ENCODE measurements around the gene ZNF701. TPM values are rescaled to one million over a fixed set of nuclear protein-coding genes. Genes with fewer than 3 reads are reported as not detected.
A peak's percentile ranks its signal among the peaks of the same experiment; 100 is the strongest.

ZNF701 gene
- total RNA-seq, result 21.6 TPM
- long read RNA-seq, transcript ZNF701-202 (4 exons, 2,634 nt), result major isoform, 11 of 21 reads
- long read RNA-seq, partial matches to known transcripts, result 0 of 21 reads
- long read RNA-seq, other reads (novel, unspliced or antisense), result 10 of 21 reads

- ATAC-seq (peak; percentile 100), DNase-seq (peak; percentile 97)
- H3K27me3 ChIP-seq (ENCODE audit: low read depth), result no peaks in the 10 kb centered on the region
- H3K27ac ChIP-seq, result peak within 1 kb of the TSS; percentile 89
- TF ChIP-seq CTCF (IDR thresholded peaks at IDR 0.05), result peak; percentile 38
- peaks cover 21% of the 10 kb centered on the region for H3K36me3 ChIP-seq
- peaks cover 20% of the 10 kb centered on the region for H3K4me1 ChIP-seq
- peak within 1 kb of the TSS; percentile 80 for H3K4me3 ChIP-seq
- intact Hi-C loops (cut with DNase I), result no loop called here
- peaks cover 15% of the 10 kb centered on the region for H3K9me3 ChIP-seq
Measured at GRCh38 chr19:52570000-52570861, at the start of gene ZNF701. TSS of gene ZNF701 (plus strand) at chr19:52570287. CDS start at chr19:52574148, 3,861 bp downstream.

GRCh38 chr19:52522551-52522950 lies 47.5 kb upstream of the ZNF701 start:
- H3K9me3 ChIP-seq, result no peaks in the 10 kb centered on the region
- no peak overlapping the region for H3K27ac ChIP-seq
- DNase-seq, result no peak
- H3K27me3 ChIP-seq (ENCODE audit: low read depth), result no peaks in the 10 kb centered on the region
- intact Hi-C loops (cut with DNase I), result no loop called here
- no peaks in the 10 kb centered on the region for H3K36me3 ChIP-seq
- ATAC-seq, result no peak
- no peak for TF ChIP-seq CTCF (IDR thresholded peaks at IDR 0.05)
- H3K4me3 ChIP-seq, result no peak overlapping the region
- H3K4me1 ChIP-seq, result no peaks in the 10 kb centered on the region

- DNase-seq, result no peak
- no peak for TF ChIP-seq CTCF (IDR thresholded peaks at IDR 0.05)
- intact Hi-C loops (cut with DNase I), result no loop called here
- no peak overlapping the region for H3K27ac ChIP-seq
- peaks cover 9% of the 10 kb centered on the region for H3K4me1 ChIP-seq
- no peak for ATAC-seq
- no peak overlapping the region for H3K4me3 ChIP-seq
- H3K36me3 ChIP-seq, result no peaks in the 10 kb centered on the region
- H3K9me3 ChIP-seq, result no peaks in the 10 kb centered on the region
- H3K27me3 ChIP-seq (ENCODE audit: low read depth), result no peaks in the 10 kb centered on the region
Measured at GRCh38 chr19:52524086-52524485, 46.0 kb upstream of the ZNF701 start.

- DNase-seq (peak; percentile 98), ATAC-seq (peak; percentile 99)
- Histone ChIP-seq H3K9me3 (no peaks in the 10 kb centered on the region), H3K4me1 (peaks cover 15% of the 10 kb centered on the region), H3K27me3 (ENCODE audit: low read depth) (no peaks in the 10 kb centered on the region), H3K4me3 (peak within 1 kb of the TSS; percentile 78), H3K27ac (peak within 1 kb of the TSS; percentile 95), H3K36me3 (no peaks in the 10 kb centered on the region)
- TF ChIP-seq CTCF (IDR thresholded peaks at IDR 0.05), result peak; percentile 67
- intact Hi-C loops (cut with DNase I), result no loop called here
Measured at GRCh38 chr19:52527134-52527955, 42.7 kb upstream of the ZNF701 start, which contains the start of gene ZNF808. TSS of gene ZNF808 (plus strand) at chr19:52527668. CDS start at chr19:52543285, 15,617 bp downstream.

GRCh38 chr19:52527956-52528351 lies 42.1 kb upstream of the ZNF701 start:
- Histone ChIP-seq H3K27ac (peak overlapping the region; percentile 95), H3K4me3 (peak overlapping the region; percentile 78), H3K9me3 (no peaks in the 10 kb centered on the region), H3K27me3 (ENCODE audit: low read depth) (no peaks in the 10 kb centered on the region), H3K4me1 (peaks cover 15% of the 10 kb centered on the region), H3K36me3 (no peaks in the 10 kb centered on the region)
- intact Hi-C loops (cut with DNase I), result no loop called here
- peak; percentile 37 to 41 for ATAC-seq
- peak; percentile 50 for DNase-seq
- no peak for TF ChIP-seq CTCF (IDR thresholded peaks at IDR 0.05)

Measured in lower lobe of right lung (tissue), 2 donors.